Endodermal cell (in vitro differentiated cells): ENCODE results near the gene BRD1. TPM values are rescaled to one million over a fixed set of nuclear protein-coding genes. Genes with fewer than 3 reads are reported as not detected.

ENCODE experiments used
- DNase-seq: peaks from one replicate; pipeline ENCODE4 v3.0.0-alpha.2; 2017
- H3K27ac ChIP-seq: 2 replicates; pipeline ENCODE4 v1.5.1; 2013; ENCODE audit warnings: mild to moderate bottlenecking, low read depth, low read length, moderate library complexity
- H3K27me3 ChIP-seq: 2 replicates; pipeline ENCODE4 v1.6.1; 2013; ENCODE audit warnings: mild to moderate bottlenecking, low read length, moderate library complexity; ENCODE audit not compliant: insufficient read depth, control insufficient read depth, poor library complexity, severe bottlenecking
- H3K36me3 ChIP-seq: 2 replicates; pipeline ENCODE4 v1.7.0; 2013; ENCODE audit warnings: mild to moderate bottlenecking, low read length, moderate library complexity; ENCODE audit not compliant: control insufficient read depth, insufficient read depth
- H3K4me1 ChIP-seq: one replicate; pipeline ENCODE4 v1.7.0; 2013; ENCODE audit warnings: low read length; ENCODE audit not compliant: control insufficient read depth, insufficient read depth
- H3K4me3 ChIP-seq: 2 replicates; pipeline ENCODE4 v1.5.1; 2013; ENCODE audit warnings: mild to moderate bottlenecking, low read length, moderate library complexity
- H3K9ac ChIP-seq: 2 replicates; pipeline ENCODE4 v1.6.1; 2013; ENCODE audit warnings: mild to moderate bottlenecking, low read length, moderate library complexity; ENCODE audit not compliant: poor library complexity, severe bottlenecking; ENCODE audit errors: extremely low read depth
- H3K9me3 ChIP-seq: 2 replicates; pipeline ENCODE4 v1.6.1; 2013; ENCODE audit warnings: mild to moderate bottlenecking, low read length, moderate library complexity; ENCODE audit not compliant: control insufficient read depth
- H3K27ac Mint-ChIP-seq: 2 replicates; pipeline ENCODE4 v1.8.0; 2020; ENCODE audit warnings: mixed read lengths
- H3K27me3 Mint-ChIP-seq: 2 replicates; pipeline ENCODE4 v1.8.0; 2021; ENCODE audit warnings: mild to moderate bottlenecking, mixed read lengths; ENCODE audit not compliant: insufficient read depth
- H3K36me3 Mint-ChIP-seq: 2 replicates; pipeline ENCODE4 v1.8.0; 2020; ENCODE audit warnings: low read depth, mixed read lengths
- H3K4me1 Mint-ChIP-seq: 2 replicates; pipeline ENCODE4 v1.8.0; 2020; ENCODE audit warnings: mixed read lengths
- H3K4me3 Mint-ChIP-seq: 2 replicates; pipeline ENCODE4 v1.8.0; 2020; ENCODE audit warnings: mild to moderate bottlenecking, moderate library complexity, mixed read lengths
- H3K9me3 Mint-ChIP-seq: 2 replicates; pipeline ENCODE4 v1.8.0; 2020; ENCODE audit warnings: mild to moderate bottlenecking, mixed read lengths
- CTCF ChIP-seq: fragments of 200-600 bp; sonication (generic); conservative IDR thresholded peaks from 2 replicates; pipeline ENCODE4 v1.5.0; 2021; ENCODE audit warnings: antibody characterized with exemption, mild to moderate bottlenecking
- WGBS, 2 experiments: methylation state at CpG; one replicate each; pipeline versions ENCODE4 v1.1.5 to v1.1.7; 2013; ENCODE audit warnings: missing lambda C conversion rate in 2 of 2, mixed read lengths in 1 of 2; ENCODE audit not compliant: insufficient coverage in 1 of 2, insufficient read length in 1 of 2; 5-methylcytosine and 5-hydroxymethylcytosine counted together
- total RNA-seq, 2 donors: library from RNA; stranded (reverse); fragmentation: NEBNext Ultra II Directional in 1 of 2; extraction: Animal tissue kit (Norgen Biotek cat#: 25700) in 1 of 2; gene quantifications; 2 replicates in 1 of 2; 3 replicates in 1 of 2; pipeline ENCODE4 v1.2.1, GENCODE V29; 2021

Gene BRD1
- total RNA-seq, 2 donors from 2014 or later = 49.5 to 54.9 TPM

- H3K9ac ChIP-seq = no peak overlapping the region
- H3K4me3 ChIP-seq = no peak overlapping the region
- no peak overlapping the region for H3K27ac ChIP-seq
- H3K27me3 ChIP-seq = no peaks in the 10 kb centered on the region
- H3K27ac Mint-ChIP-seq = no peak overlapping the region
- DNase-seq = no peak
- no peaks in the 10 kb centered on the region for H3K9me3 ChIP-seq
- 95 to 99% methylated on average over 25 to 35 of the region's 35 CpGs for WGBS, 2 experiments
- H3K4me1 Mint-ChIP-seq = no peaks in the 10 kb centered on the region
- no peak overlapping the region for H3K4me3 Mint-ChIP-seq
- peaks cover 66% of the 10 kb centered on the region for H3K36me3 ChIP-seq
- no peaks in the 10 kb centered on the region for H3K27me3 Mint-ChIP-seq
- no peak for TF ChIP-seq CTCF
- H3K36me3 Mint-ChIP-seq = peaks cover 63% of the 10 kb centered on the region
- no peaks in the 10 kb centered on the region for H3K9me3 Mint-ChIP-seq
- no peaks in the 10 kb centered on the region for H3K4me1 ChIP-seq
Observed at GRCh38 chr22:49786976-49787706, 40.5 kb downstream of the BRD1 start.

DNA sequence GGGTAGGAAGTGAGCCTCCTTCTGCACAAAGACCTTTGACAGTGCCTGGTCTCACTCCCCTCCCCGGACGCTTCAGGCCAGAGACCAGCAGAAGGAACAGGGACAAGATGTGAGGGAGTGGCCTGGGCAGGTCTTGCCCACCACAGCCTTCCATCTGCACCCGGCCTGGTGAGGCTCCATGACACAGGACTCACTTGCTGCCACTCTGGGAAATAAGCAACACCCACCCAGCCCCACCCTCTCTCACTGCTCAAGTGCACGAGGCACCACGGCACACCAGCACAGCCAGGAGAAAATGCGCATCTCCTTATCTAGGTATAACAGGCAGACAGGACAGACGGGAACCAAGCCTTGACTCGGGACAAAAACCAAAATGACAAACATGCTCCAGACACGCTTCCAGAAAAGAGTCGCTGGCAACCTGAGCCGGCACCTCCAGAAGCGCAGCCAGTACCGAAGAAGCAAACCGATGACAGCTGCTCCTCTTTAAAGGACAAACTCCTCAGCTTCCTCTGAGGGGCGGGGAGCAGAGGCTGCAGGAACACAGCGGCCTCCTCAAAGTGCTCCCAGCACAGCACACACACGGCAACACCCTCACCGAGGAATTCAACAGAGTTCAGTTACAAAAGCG is 41.7 kb downstream of the BRD1 start:
- no peaks in the 10 kb centered on the region for H3K27me3 Mint-ChIP-seq
- H3K27ac ChIP-seq = no peak overlapping the region
- H3K27me3 ChIP-seq = no peaks in the 10 kb centered on the region
- no peaks in the 10 kb centered on the region for H3K4me1 Mint-ChIP-seq
- no peaks in the 10 kb centered on the region for H3K4me1 ChIP-seq
- DNase-seq = no peak
- H3K27ac Mint-ChIP-seq = no peak overlapping the region
- H3K4me3 Mint-ChIP-seq = no peak overlapping the region
- no peak overlapping the region for H3K9ac ChIP-seq
- H3K4me3 ChIP-seq = no peak overlapping the region
- no peaks in the 10 kb centered on the region for H3K9me3 ChIP-seq
- peaks cover 59% of the 10 kb centered on the region for H3K36me3 Mint-ChIP-seq
- WGBS, 2 experiments = 90 to 93% methylated on average over 13 to 19 of the region's 19 CpGs
- no peak for TF ChIP-seq CTCF
- no peaks in the 10 kb centered on the region for H3K9me3 Mint-ChIP-seq
- peaks cover 61% of the 10 kb centered on the region for H3K36me3 ChIP-seq

- H3K9me3 Mint-ChIP-seq = no peaks in the 10 kb centered on the region
- H3K27me3 ChIP-seq = no peaks in the 10 kb centered on the region
- no peaks in the 10 kb centered on the region for H3K4me1 ChIP-seq
- peaks cover 55% of the 10 kb centered on the region for H3K36me3 ChIP-seq
- no peak for TF ChIP-seq CTCF
- H3K4me3 Mint-ChIP-seq = no peak overlapping the region
- no peak for DNase-seq
- H3K4me1 Mint-ChIP-seq = no peaks in the 10 kb centered on the region
- H3K27ac ChIP-seq = no peak overlapping the region
- WGBS, 2 experiments = 95 to 97% methylated on average over 16 to 27 of the region's 27 CpGs
- H3K27me3 Mint-ChIP-seq = no peaks in the 10 kb centered on the region
- H3K36me3 Mint-ChIP-seq = peaks cover 52% of the 10 kb centered on the region
- H3K27ac Mint-ChIP-seq = peak overlapping the region; percentile 35
- H3K9me3 ChIP-seq = no peaks in the 10 kb centered on the region
- H3K9ac ChIP-seq = no peak overlapping the region
- no peak overlapping the region for H3K4me3 ChIP-seq
Observed at GRCh38 chr22:49785046-49785521, 42.6 kb downstream of the BRD1 start.
